ENCODE data around the gene MARF1. TPM values are rescaled to one million over a fixed set of nuclear protein-coding genes. Genes with fewer than 3 reads are reported as not detected.

MARF1 gene
- total and polyA plus RNA-seq, 2 of the 8 experiments (the other 6 are each of a cell fraction or from before 2014, with no cell fraction given) = 5.6 to 31.4 TPM

GRCh38 chr16:15658556-15658955 lies 15.6 kb upstream of the MARF1 start:
- Histone ChIP-seq H3K18ac (ENCODE audit: extremely low read depth, low read length) (no peak overlapping the region), H3K36me3 (ENCODE audit: control insufficient read depth in 2 of 4, insufficient read depth in 4 of 4, low read length in 3 of 4) (no peaks in the 10 kb centered on the region), H3K23ac (ENCODE audit: insufficient read length) (no peak overlapping the region), H4K91ac (replicated peaks; ENCODE audit: insufficient read length, low read length) (no peak overlapping the region), H4K8ac (ENCODE audit: extremely low read depth, insufficient read depth, low read length) (no peak overlapping the region), H3K9ac (replicated peaks in 1 of 4; ENCODE audit: extremely low read depth in 1 of 4, low read depth in 3 of 4, low read length in 3 of 4) (no peak overlapping the region), H2BK20ac (ENCODE audit: low read length) (no peak overlapping the region), H2AK5ac (ENCODE audit: low read depth, low read length) (no peak overlapping the region), H3K14ac (ENCODE audit: insufficient read length) (no peak overlapping the region), H2BK120ac (replicated peaks; ENCODE audit: low read depth, low read length) (no peak overlapping the region), H3K4me3 (ENCODE audit: extremely low read depth in 1 of 4, insufficient read depth in 2 of 4, low read depth in 3 of 4, low read length in 4 of 4) (no peak overlapping the region), H3K79me2 (ENCODE audit: control insufficient read depth in 1 of 2, insufficient read depth in 2 of 2, low read length in 2 of 2) (peaks cover 0 to 13% of the 10 kb centered on the region in 2 experiments; a peak in 2 of 4 replicates), H4K5ac (ENCODE audit: insufficient read length, low read depth, low read length) (no peak overlapping the region), H3K27ac (ENCODE audit: low read depth, low read length) (no peak overlapping the region), H3K23me2 (ENCODE audit: low read depth, low read length) (no peaks in the 10 kb centered on the region), H3K27me3 (replicated peaks in 1 of 4; ENCODE audit: control insufficient read depth in 3 of 4, extremely low read depth in 1 of 4, insufficient read depth in 3 of 4, low read length in 3 of 4) (no peaks in the 10 kb centered on the region), H3K4me1 (replicated peaks in 1 of 4; ENCODE audit: control insufficient read depth in 3 of 4, insufficient read depth in 4 of 4, low read length in 3 of 4) (no peaks in the 10 kb centered on the region), H2BK15ac (ENCODE audit: low read length) (no peak overlapping the region), H3K9me3 (ENCODE audit: insufficient read depth in 2 of 2, low read depth in 1 of 2, low read length in 1 of 2) (no peaks in the 10 kb centered on the region), H2BK12ac (ENCODE audit: low read depth, low read length) (no peak overlapping the region), H4K20me1 (replicated peaks in 1 of 2; ENCODE audit: control insufficient read depth in 1 of 2, insufficient read depth in 2 of 2, low read length in 2 of 2) (peaks cover 0 to 5% of the 10 kb centered on the region in 2 experiments), H3K4me2 (ENCODE audit: insufficient read depth in 1 of 2, low read depth in 2 of 2, low read length in 2 of 2) (no peak overlapping the region), H3K4ac (replicated peaks; ENCODE audit: insufficient read length, low read depth, low read length) (no peak overlapping the region), H3K56ac (replicated peaks; ENCODE audit: insufficient read length, low read depth, low read length) (no peak overlapping the region), H2AFZ (ENCODE audit: low read length) (no peak overlapping the region), H3K79me1 (ENCODE audit: low read depth, low read length) (peaks cover 8% of the 10 kb centered on the region; the same call in 1 of the 2 replicates), H2BK5ac (ENCODE audit: low read depth, low read length) (no peak overlapping the region; the same call in 1 of the 2 replicates)
- CTCF ChIA-PET (ENCODE audit: partially characterized antibody) = interaction anchor here (0.8 to 1.5 kb wide), 2 partner anchors 15 to 24 kb away, joined by 3 to 5 read pairs; no protein-coding TSS in a partner anchor
- DNase-seq (ENCODE audit: low read depth in 1 of 2, low spot score in 2 of 2) (no peak), FAIRE-seq (no peak)
- POLR2A ChIA-PET (ENCODE audit: partially characterized antibody) = interaction anchor here (0.7 kb wide), 1 partner anchor 24 kb away, joined by 3 read pairs; no protein-coding TSS in a partner anchor
- 91% methylated on average over 5 of the region's 5 CpGs; no CpG with 5 or more reads in 1 of the 2 experiments for WGBS, 2 experiments (ENCODE audit: extremely low coverage in 1 of 2, insufficient coverage in 1 of 2, insufficient read length in 1 of 2, insufficient replicate concordance in 2 of 2, low coverage in 1 of 2, low lambda C conversion rate in 2 of 2, missing lambda C conversion rate in 1 of 2)
- no peak for TF ChIP-seq ATF2 (IDR thresholded peaks at IDR 0.05; ENCODE audit: low read length)
- TF ChIP-seq BACH1 (IDR thresholded peaks at IDR 0.05; ENCODE audit: low read length) = no peak
- no peak for TF ChIP-seq SP4 (IDR thresholded peaks at IDR 0.05; ENCODE audit: low read length)
- TF ChIP-seq CBX8 (IDR thresholded peaks at IDR 0.05; ENCODE audit: borderline replicate concordance, low read depth, low read length) = no peak
- TF ChIP-seq EP300 (IDR thresholded peaks at IDR 0.05; ENCODE audit: borderline replicate concordance in 1 of 2, low read depth in 2 of 2, low read length in 2 of 2) = no peak
- no peak for TF ChIP-seq USF2 (IDR thresholded peaks at IDR 0.05; ENCODE audit: low read length)
- TF ChIP-seq KDM4A (IDR thresholded peaks at IDR 0.05; ENCODE audit: low read depth, low read length, severe bottlenecking) = no peak
- TF ChIP-seq TAF7 (optimal IDR thresholded peaks at IDR 0.05; ENCODE audit: borderline replicate concordance, low read depth, low read length) = no peak
- TF ChIP-seq SIN3A (conservative IDR thresholded peaks at IDR 0.05 in 1 of 2, IDR thresholded peaks at IDR 0.05 in 1 of 2; ENCODE audit: low read depth in 1 of 2, low read length in 2 of 2) = no peak
- no peak for TF ChIP-seq JUN (IDR thresholded peaks at IDR 0.05; ENCODE audit: low read depth, low read length)
- TF ChIP-seq CEBPB (IDR thresholded peaks at IDR 0.05; ENCODE audit: low read depth, low read length) = no peak

All from H1 (cell line).